Erythroblast (primary cell): ENCODE measurements around the gene SP3.

Experiments used
- GATA1 ChIP-seq: IDR thresholded peaks from 2 replicates; pipeline ENCODE4 v1.6.1; 2011; ENCODE audit warnings: low read depth, mild to moderate bottlenecking, control low read depth, low read length, moderate library complexity
- POLR2A ChIP-seq: IDR thresholded peaks from 2 replicates; pipeline ENCODE4 v1.6.1; 2011; ENCODE audit warnings: mild to moderate bottlenecking, low read length

GRCh38 chr2:173906626-173907025 is 58.5 kb downstream of the SP3 start:
- no peak for TF ChIP-seq POLR2A
- TF ChIP-seq GATA1: no peak
